Measurements from ENCODE around the gene DNAJC11.

GRCh38 chr1:6666696-6667095 lies 34.9 kb downstream of the DNAJC11 start:
- TF ChIP-seq CTCF (IDR thresholded peaks at IDR 0.05 in 8 of 11, conservative IDR thresholded peaks at IDR 0.05 in 3 of 11), result no peak
- TF ChIP-seq POLR2A (IDR thresholded peaks at IDR 0.05), result no peak
- no peak for TF ChIP-seq POLR2AphosphoS5 (IDR thresholded peaks at IDR 0.05)
